B cell (primary cell): Measurements from ENCODE around the gene HOMER3.

Experiments
- EZH2 ChIP-seq: IDR thresholded peaks from 2 replicates; pipeline ENCODE4 v1.6.1; 2012; ENCODE audit warnings: borderline replicate concordance, low read depth, mild to moderate bottlenecking, moderate library complexity, low read length; ENCODE audit not compliant: insufficient read depth, poor library complexity, severe bottlenecking
- TF ChIP-seq, protein P1 (sequence below): fragments of 200-600 bp; IDR thresholded peaks from one replicate; pipeline ENCODE4 v1.8.0; 2022; ENCODE audit warnings: antibody characterized with exemption, mild to moderate bottlenecking

- TF ChIP-seq, protein P1, sequence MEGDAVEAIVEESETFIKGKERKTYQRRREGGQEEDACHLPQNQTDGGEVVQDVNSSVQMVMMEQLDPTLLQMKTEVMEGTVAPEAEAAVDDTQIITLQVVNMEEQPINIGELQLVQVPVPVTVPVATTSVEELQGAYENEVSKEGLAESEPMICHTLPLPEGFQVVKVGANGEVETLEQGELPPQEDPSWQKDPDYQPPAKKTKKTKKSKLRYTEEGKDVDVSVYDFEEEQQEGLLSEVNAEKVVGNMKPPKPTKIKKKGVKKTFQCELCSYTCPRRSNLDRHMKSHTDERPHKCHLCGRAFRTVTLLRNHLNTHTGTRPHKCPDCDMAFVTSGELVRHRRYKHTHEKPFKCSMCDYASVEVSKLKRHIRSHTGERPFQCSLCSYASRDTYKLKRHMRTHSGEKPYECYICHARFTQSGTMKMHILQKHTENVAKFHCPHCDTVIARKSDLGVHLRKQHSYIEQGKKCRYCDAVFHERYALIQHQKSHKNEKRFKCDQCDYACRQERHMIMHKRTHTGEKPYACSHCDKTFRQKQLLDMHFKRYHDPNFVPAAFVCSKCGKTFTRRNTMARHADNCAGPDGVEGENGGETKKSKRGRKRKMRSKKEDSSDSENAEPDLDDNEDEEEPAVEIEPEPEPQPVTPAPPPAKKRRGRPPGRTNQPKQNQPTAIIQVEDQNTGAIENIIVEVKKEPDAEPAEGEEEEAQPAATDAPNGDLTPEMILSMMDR: no peak
- TF ChIP-seq EZH2: no peak
Observed at GRCh38 chr19:18924684-18925213, 16.3 kb downstream of the HOMER3 start.
